HEK293T (cell line): Measurements from ENCODE around the gene INSIG2.

Source experiments
- BHLHE40 ChIP-seq: fragments of 450-650 bp; IDR thresholded peaks from 2 replicates; pipeline ENCODE4 v1.6.1; 2016; ENCODE audit warnings: mild to moderate bottlenecking, moderate library complexity, borderline replicate concordance
- ELF4 ChIP-seq: fragments of 450-650 bp; IDR thresholded peaks from 2 replicates; pipeline ENCODE4 v1.6.1; 2017; ENCODE audit warnings: antibody characterized with exemption
- FOXA1 ChIP-seq: fragments of 450-650 bp; IDR thresholded peaks from 2 replicates; pipeline ENCODE4 v1.6.1; 2016; ENCODE audit warnings: mild to moderate bottlenecking
- FOXK2 ChIP-seq: fragments of 450-650 bp; IDR thresholded peaks from 2 replicates; pipeline ENCODE4 v1.6.1; 2016; ENCODE audit warnings: mild to moderate bottlenecking
- FOXM1 ChIP-seq: fragments of 450-650 bp; IDR thresholded peaks from 2 replicates; pipeline ENCODE4 v1.6.1; 2017; ENCODE audit warnings: mild to moderate bottlenecking, borderline replicate concordance
- L3MBTL2 ChIP-seq: fragments of 450-650 bp; conservative IDR thresholded peaks from 2 replicates; pipeline ENCODE4 v1.6.1; 2016; ENCODE audit warnings: mild to moderate bottlenecking
- LEF1 ChIP-seq: fragments of 450-650 bp; IDR thresholded peaks from 2 replicates; pipeline ENCODE4 v1.6.1; 2017; ENCODE audit warnings: mild to moderate bottlenecking, borderline replicate concordance
- NFRKB ChIP-seq: fragments of 450-650 bp; IDR thresholded peaks from 2 replicates; pipeline ENCODE4 v1.6.1; 2016; ENCODE audit warnings: mild to moderate bottlenecking, moderate library complexity
- SP1 ChIP-seq: fragments of 450-650 bp; IDR thresholded peaks from 2 replicates; pipeline ENCODE4 v1.6.1; 2017
- SUZ12 ChIP-seq: fragments of 450-650 bp; IDR thresholded peaks from 2 replicates; pipeline ENCODE4 v1.6.1; 2016; ENCODE audit warnings: mild to moderate bottlenecking

DNA sequence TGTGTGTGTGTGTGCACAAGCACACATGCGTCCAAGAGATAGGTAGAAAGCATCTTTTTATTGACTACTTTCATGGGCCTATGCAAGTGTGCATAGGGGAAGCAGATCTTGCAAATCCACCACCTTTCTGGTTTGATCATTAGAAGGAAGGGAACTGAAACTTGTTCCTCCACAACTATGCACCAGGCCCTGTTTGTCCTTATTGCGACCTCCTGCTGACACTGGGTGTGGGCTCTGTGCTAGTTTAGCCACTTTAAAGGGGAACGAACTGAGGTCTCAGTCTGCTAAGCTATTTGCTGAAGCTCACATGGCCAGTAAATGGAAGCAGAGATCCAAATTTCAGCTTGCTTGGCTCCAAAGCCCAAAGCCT, 32.1 kb upstream of the INSIG2 start:
- TF ChIP-seq BHLHE40 = no peak
- TF ChIP-seq SUZ12 = no peak
- TF ChIP-seq NFRKB = no peak
- TF ChIP-seq SP1 = no peak
- TF ChIP-seq FOXM1 = no peak
- TF ChIP-seq LEF1 = no peak
- no peak for TF ChIP-seq FOXK2
- no peak for TF ChIP-seq FOXA1
- no peak for TF ChIP-seq ELF4
- TF ChIP-seq L3MBTL2 = no peak
